ENCODE data around the gene CLN5. TPM values are rescaled to one million over a fixed set of nuclear protein-coding genes. Genes with fewer than 3 reads are reported as not detected.

CLN5 gene
- total RNA-seq, 1 experiment from 2014 or later: 20.1 TPM

- no peak for TF ChIP-seq CTCF (IDR thresholded peaks at IDR 0.05; ENCODE audit: insufficient read depth in 1 of 2, low read depth in 1 of 2, low read length in 1 of 2, severe bottlenecking in 1 of 2, unreplicated experiment in 1 of 2)
- Mint-ChIP-seq H3K4me3 (ENCODE audit: unreplicated experiment) (no peak overlapping the region), H3K4me1 (ENCODE audit: low read depth, unreplicated experiment) (peaks cover 11% of the 10 kb centered on the region), H3K27me3 (ENCODE audit: insufficient read depth, unreplicated experiment) (no peaks in the 10 kb centered on the region), H3K9me3 (ENCODE audit: unreplicated experiment) (no peaks in the 10 kb centered on the region), H3K36me3 (ENCODE audit: insufficient read depth, unreplicated experiment) (peaks cover 26% of the 10 kb centered on the region), H3K27ac (ENCODE audit: unreplicated experiment) (no peak overlapping the region)
- ChIA-PET POLR2A (interaction anchor here (0.7 kb wide), 1 partner anchor 23 kb away, joined by 3 read pairs; no protein-coding TSS in a partner anchor), CTCF (no interaction called here)
- Histone ChIP-seq H3K9me3 (no peaks in the 10 kb centered on the region), H3K4me3 (ENCODE audit: low read depth, low read length) (no peak overlapping the region), H3K27me3 (replicated peaks; ENCODE audit: control insufficient read depth, insufficient read depth, low read length) (no peaks in the 10 kb centered on the region), H3K36me3 (ENCODE audit: control insufficient read depth, insufficient read depth, low read length) (no peaks in the 10 kb centered on the region; the same call in none of the 2 replicates), H3K4me1 (peaks cover 5% of the 10 kb centered on the region; the same call in 1 of the 2 replicates)
- DNase-seq: no peak
- BruUV-seq (replicated peaks): no TSS peak
- intact Hi-C loops (cut with micrococcal nuclease; ENCODE audit: unreplicated experiment): no loop called here
Observed at GRCh38 chr13:77019756-77020155, 27.9 kb downstream of the CLN5 start.

- no peaks in the 10 kb centered on the region for H3K9me3 ChIP-seq
- Mint-ChIP-seq H3K27ac (ENCODE audit: unreplicated experiment) (no peak overlapping the region), H3K36me3 (ENCODE audit: insufficient read depth, unreplicated experiment) (peaks cover 10% of the 10 kb centered on the region), H3K27me3 (ENCODE audit: insufficient read depth, unreplicated experiment) (no peaks in the 10 kb centered on the region), H3K9me3 (ENCODE audit: unreplicated experiment) (no peaks in the 10 kb centered on the region), H3K4me3 (ENCODE audit: unreplicated experiment) (no peak overlapping the region), H3K4me1 (ENCODE audit: low read depth, unreplicated experiment) (peaks cover 11% of the 10 kb centered on the region)
- DNase-seq: no peak
- no peak overlapping the region for H3K4me3 ChIP-seq (ENCODE audit: low read depth, low read length)
- BruUV-seq (replicated peaks): no TSS peak
- ChIA-PET CTCF (no interaction called here), POLR2A (no interaction called here)
- intact Hi-C loops (cut with micrococcal nuclease; ENCODE audit: unreplicated experiment): no loop called here
- H3K27me3 ChIP-seq (replicated peaks; ENCODE audit: control insufficient read depth, insufficient read depth, low read length): no peaks in the 10 kb centered on the region
- H3K4me1 ChIP-seq: peaks cover 14% of the 10 kb centered on the region
- no peaks in the 10 kb centered on the region; the same call in 1 of the 2 replicates for H3K36me3 ChIP-seq (ENCODE audit: control insufficient read depth, insufficient read depth, low read length)
- TF ChIP-seq CTCF (IDR thresholded peaks at IDR 0.05; ENCODE audit: insufficient read depth in 1 of 2, low read depth in 1 of 2, low read length in 1 of 2, severe bottlenecking in 1 of 2, unreplicated experiment in 1 of 2): no peak
Observed at GRCh38 chr13:77022341-77022740, 30.5 kb downstream of the CLN5 start.

GRCh38 chr13:77026255-77026860, 34.5 kb downstream of the CLN5 start:
- intact Hi-C loops (cut with micrococcal nuclease; ENCODE audit: unreplicated experiment): loop anchor here (2.0 kb wide), 1 partner anchor 300 kb away; the partner anchor contains the start of gene MYCBP2
- Mint-ChIP-seq H3K36me3 (ENCODE audit: insufficient read depth, unreplicated experiment) (no peaks in the 10 kb centered on the region), H3K4me1 (ENCODE audit: low read depth, unreplicated experiment) (peaks cover 20% of the 10 kb centered on the region), H3K27ac (ENCODE audit: unreplicated experiment) (peak overlapping the region; percentile 88), H3K9me3 (ENCODE audit: unreplicated experiment) (no peaks in the 10 kb centered on the region), H3K4me3 (ENCODE audit: unreplicated experiment) (peak overlapping the region; percentile 87), H3K27me3 (ENCODE audit: insufficient read depth, unreplicated experiment) (no peaks in the 10 kb centered on the region)
- CTCF ChIA-PET: interaction anchor here (0.6 kb wide), 2 partner anchors 304 to 540 kb away, joined by 3 to 4 read pairs; no protein-coding TSS in a partner anchor
- no peak for TF ChIP-seq CTCF (IDR thresholded peaks at IDR 0.05; ENCODE audit: insufficient read depth in 1 of 2, low read depth in 1 of 2, low read length in 1 of 2, severe bottlenecking in 1 of 2, unreplicated experiment in 1 of 2)
- peak overlapping the region; percentile 98 for H3K4me3 ChIP-seq (ENCODE audit: low read depth, low read length)
- no peaks in the 10 kb centered on the region for H3K9me3 ChIP-seq
- no peaks in the 10 kb centered on the region; the same call in 1 of the 2 replicates for H3K36me3 ChIP-seq (ENCODE audit: control insufficient read depth, insufficient read depth, low read length)
- H3K27me3 ChIP-seq (replicated peaks; ENCODE audit: control insufficient read depth, insufficient read depth, low read length): no peaks in the 10 kb centered on the region
- DNase-seq: peak; percentile 83 to 85
- H3K4me1 ChIP-seq: peaks cover 22% of the 10 kb centered on the region
- no TSS peak for BruUV-seq (replicated peaks)
- POLR2A ChIA-PET: interaction anchor here (0.6 to 1.3 kb wide), 3 partner anchors 16 to 324 kb away, joined by 4 to 8 read pairs (median 7); no protein-coding TSS in a partner anchor
